GM18502 (cell line): ENCODE measurements around the gene TMEM198.
A peak's percentile ranks its signal among the peaks of the same experiment; 100 is the strongest.

ENCODE experiments used
- ATAC-seq: cut with Tn5 transposase; IDR thresholded peaks from one replicate; pipeline ENCODE4 v1.9.1; 2021; ENCODE audit warnings: mild to moderate bottlenecking; ENCODE audit not compliant: unreplicated experiment, poor library complexity

TMEM198 gene

DNA sequence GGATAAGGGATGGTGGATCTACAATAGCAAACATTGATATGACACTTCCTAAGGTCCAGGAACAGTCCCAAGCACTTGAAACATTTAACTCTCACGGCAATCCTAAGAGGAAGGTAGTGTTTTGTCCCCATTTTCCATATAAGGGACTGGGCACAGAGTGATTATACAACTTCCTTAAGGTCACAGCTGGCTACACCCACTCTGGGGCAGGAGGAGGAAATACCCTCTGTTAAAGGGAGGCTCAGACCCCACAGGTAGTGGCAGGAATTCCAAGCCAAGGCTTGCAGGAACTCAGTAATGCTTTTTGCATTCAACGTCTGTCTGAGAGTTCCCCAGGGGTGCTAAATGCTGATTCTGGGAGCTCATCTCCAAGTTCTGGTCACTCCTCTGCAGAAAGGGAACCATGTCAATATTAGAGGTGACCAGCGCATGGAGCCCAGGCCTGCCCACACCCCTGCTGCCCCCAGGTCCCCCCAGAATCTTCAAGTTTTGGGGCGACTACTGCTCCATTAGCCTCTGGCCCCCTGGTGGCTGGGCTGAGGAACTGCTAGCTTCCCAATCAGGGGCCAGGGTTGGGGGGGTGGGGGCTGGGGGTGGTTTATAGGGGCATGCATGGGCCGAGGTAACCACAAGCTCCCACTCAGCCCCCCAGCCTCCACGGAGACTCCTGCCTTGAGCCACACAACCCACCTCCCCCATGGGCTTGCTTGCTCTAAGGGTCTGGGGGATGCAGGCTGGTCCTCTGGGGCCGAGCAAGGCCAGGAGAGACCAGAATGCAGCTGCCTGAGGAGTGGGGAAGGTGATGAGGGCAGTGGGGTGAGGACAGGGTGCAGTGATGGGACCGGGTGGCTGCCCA is 16.4 kb downstream of the TMEM198 start:
- peak; percentile 47 for ATAC-seq

DNA sequence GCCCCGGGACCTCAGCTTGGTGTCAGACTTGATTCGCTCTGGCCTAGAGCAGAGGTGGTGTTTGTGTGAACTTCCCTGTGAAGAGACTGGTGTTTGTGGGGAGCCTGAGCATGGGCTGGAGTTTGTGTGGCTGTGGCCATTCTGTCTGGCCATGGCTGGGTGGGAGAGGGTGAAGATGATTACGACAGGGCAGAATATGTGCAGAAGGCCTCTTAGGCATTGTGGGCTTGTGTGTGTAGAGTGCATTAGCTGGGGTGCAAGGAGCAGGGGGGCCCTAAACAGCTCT is 17.0 kb downstream of the TMEM198 start:
- no peak for ATAC-seq

DNA sequence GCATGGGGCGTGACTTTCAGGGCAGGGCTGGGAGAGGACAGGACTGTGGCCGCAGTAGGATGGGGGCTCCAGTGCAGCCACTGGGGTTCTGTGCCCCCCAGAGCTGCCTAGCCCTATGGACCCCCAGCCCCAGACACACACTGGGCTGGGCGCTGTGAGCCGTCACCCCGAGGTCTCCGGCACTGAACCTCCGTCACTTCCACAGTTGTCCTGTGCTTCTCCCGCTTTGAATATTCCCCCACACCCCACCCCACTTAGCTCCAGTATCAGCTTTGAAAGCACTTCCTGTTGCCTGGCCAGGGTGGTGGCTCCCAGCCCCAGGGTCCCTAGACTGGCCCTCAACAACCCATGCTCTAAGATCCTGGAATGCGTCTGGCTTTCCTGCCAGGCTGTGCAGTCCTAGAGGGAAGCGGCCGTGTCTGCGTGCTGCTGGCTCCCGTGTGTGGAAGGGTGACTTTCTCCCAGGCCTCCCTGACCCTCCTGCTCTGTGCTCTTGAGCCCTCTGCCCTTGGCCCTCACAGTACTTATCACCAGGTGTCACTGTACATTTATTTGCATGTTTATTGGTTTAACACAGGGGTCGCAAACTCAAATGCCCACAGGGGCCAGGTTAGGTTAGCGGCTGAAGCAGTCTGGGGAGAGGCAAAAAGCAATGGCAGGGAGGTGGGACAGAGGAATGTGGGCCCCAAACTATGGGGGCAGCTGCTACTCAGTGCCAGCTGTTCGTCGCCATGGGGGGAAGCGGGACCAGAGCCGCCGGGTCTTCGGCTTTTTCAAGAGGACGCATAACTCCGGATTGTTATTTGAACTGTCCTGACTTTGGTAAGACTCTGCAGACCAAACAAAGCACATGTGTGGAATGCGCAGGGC is 17.6 kb downstream of the TMEM198 start:
- no peak for ATAC-seq

DNA sequence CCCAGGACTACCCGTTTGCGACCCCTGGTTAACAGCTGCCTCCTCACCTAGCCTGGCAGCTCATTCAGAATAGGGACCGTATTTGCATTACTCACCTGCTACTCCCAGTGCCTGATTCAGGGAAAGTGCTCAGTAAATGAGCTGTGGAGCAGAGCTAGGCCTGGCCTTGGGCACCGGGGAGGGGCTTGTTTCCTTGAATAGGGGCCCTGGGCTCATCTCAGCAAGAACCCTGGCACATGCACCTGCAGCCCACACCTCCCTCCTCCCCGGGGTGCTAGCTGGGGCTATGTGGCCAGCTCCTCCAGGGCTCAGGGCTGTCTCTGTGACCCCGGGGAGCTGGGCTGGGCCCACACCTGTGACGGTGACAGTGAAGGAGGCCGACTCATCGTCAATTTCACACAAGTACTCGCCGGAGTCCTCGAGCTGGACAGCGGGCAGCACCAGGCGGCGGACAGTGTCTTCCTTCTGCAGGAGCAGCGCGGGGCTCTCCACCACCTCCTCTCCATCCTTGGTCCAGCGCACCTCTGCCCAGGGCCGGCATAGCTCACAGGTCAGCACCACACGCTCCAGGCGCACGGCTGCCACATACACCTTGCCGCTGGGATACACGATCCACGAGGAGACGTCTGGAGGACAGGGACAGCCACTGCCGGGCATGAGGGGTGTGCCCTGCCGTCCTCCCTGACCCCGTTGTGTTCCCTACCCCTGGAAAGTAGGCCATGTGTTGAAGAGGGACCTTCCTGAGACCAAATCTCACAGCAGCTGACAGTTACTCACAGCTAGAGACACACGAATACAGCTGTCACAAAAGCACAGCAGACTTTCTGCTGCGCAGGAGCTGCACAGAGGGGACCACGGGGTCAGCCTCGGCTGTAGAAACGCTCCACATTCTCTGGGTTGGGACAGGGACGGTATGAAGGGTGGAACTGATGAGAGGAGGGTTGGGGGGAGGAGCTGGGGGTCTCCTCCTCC is 18.5 kb downstream of the TMEM198 start:
- ATAC-seq = no peak

DNA sequence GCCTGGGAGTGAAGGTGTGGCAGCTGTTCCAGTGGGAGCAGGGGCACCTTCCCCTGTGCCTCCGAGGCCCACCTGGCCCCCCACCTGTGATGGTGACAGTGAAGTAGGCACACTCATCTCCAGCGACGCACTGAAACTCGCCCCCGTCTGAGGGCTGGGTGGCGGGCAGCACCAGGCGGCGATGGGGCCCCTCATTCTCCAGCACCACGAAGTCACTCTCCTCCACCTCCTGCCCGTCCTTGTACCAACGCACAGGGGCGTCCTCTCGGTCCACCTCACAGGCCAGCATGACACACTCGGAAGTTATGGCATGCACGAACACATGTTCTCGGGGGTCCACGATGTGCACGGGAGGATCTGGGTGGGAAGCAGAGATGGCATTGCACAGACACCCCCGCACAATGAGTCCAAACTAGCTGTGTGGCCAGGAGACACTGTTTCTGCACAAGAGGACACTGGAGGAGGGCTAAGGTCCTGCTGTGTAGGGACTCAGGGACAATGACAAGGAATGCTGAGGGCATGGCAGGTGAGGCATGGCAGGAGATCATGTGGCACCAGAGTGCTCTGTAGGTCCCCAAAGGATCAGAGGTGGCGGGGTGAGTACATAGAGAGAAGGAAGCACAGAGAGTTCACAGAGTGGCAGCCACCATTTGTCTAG is 19.6 kb downstream of the TMEM198 start:
- ATAC-seq = no peak

DNA sequence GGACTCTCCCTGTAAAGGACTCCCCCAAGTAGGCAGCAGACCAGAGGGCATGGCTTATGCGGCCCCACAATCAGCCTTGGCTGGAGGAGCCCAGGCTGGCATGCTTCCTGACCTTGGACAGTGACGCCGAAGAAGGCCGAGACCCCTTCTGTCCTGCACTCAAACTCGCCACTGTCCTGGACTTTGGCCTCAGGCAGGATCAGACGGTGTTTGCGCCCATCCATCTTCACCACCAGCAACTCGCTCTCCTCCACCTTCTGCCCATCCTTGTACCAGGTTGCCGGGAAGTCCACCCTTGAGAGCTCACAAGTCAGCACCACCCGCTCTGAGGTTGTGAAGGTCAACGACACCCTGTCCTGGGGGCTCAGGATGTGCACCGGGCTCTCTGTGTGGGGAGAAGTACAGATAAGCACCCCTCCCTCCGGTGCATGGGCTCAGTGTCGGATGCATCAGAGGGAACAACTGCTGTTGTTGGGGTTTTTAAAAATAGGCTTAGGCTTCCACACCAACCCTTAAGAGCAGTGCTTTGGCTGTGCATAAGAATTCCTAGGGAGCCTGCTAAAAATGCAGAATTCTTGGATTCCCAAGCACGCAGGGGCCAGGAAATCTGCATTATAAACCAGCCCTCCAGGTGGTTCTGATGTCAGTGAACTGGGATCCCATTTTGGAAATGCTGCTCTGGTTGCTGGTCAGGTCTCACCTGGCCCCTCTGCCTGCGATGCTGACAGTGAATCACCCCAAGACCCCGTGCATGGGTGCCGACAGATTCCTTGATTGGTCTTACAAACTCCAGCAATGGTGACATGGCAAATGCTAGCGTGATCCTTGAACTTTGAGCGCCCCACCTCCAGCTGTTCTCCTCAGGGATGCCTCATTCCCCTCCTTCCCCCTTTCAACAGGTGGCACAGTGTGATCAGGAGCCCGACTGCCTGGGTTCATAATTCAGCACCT is 21.6 kb downstream of the TMEM198 start:
- ATAC-seq = no peak

DNA sequence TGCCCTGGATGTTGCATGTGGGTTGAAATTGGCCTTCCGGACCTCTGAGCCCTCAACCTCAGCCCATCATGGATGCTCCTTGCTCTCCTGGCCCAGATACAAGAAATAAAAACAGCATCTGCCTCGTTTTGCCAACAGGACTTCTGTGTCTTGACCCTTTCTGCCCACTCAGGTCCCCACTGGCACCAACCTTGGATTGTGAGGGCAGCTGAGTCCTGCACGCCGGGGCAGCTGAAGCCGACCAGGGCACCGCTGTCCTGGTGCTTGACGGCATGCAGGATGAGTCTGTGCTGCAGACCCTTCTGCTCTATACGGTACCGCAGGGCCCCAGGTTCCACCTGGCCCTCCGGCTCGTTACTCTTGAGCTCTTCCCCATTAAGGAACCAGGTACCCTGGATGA is 22.8 kb downstream of the TMEM198 start:
- ATAC-seq = no peak

DNA sequence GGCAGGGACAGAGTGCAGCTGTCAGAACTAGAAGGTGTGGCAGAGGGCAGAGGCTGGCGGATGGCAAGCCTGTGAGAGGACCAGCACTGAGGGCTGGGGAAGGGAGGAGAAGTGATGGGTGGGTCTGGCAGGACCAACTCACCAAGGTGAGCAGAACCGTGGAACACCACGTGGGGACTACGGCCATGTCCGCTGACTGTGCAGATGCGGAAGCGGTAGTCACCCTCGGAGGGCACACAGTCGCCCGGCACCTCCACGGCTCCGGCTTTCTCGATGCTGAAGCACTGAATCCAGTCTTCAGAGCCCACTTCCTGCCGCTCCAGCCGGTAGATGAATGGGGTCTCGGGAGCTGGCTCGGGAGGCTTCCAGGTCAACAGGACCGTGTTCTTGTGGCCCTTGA is 23.3 kb downstream of the TMEM198 start:
- ATAC-seq = no peak

DNA sequence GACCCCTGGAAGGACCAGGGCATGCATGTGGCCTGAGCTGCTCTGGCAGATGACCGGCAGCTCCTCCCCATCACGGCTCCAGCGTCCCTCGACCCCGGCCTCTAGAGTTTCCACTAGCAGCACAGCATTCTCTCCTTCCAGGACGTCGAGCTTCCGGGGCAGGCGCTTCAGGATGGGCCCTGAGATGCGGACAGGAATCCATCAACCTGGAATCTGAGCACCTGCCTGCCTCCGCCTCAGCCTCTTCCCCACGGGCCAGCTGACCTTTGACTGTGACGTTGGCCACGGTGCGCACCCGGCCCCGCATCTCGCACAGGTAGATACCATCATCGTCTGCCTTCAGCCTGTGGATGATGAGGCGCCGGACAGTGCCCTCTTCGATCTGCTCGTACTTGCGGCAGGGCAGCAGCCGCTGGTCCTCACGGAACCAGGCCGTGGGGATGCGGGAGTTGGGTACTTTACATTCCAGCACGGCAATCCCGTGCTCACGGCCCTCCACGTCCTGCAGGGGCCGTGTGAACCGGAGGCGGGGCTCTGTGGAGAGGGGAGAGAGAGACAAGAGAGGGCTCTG is 24.0 kb downstream of the TMEM198 start:
- ATAC-seq = no peak

DNA sequence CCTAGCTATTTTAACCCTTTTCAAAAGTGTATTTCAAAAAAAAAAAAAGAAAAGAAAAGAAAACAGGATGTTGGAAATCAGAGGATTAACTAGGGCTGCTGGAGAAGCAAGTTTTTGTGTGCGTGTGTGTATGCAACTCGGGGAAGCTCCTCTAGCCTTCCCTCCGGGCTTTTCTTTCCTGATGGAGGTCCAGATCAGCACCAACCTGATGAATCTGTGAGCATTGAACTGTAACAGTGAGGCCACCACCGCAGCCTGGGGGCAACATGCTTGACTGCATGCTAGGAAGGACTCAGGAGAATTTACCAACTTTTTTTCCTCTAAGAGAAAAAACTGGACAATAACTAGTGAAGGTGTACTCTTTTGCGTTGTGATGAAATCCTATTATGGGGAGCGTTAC is 25.2 kb downstream of the TMEM198 start:
- ATAC-seq = no peak

DNA sequence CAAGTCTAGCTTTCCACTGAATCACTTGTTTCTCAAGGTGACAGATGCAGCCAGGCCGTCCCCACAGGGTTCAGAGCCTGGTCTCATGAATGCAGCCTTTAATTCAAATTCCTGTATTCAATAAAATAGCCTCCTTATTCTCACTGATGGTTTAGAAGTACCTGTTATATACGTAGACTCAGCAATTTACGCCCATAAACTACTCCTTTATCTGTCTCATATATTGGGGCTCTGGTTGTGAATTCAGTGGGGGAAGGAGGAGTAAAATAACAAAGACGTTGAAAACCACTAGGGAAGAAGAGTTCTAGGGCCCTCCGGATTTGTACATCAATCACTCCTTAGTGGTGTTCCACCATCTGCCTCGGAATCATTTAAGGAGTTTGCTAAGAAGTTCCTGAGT is 25.8 kb downstream of the TMEM198 start:
- no peak for ATAC-seq

DNA sequence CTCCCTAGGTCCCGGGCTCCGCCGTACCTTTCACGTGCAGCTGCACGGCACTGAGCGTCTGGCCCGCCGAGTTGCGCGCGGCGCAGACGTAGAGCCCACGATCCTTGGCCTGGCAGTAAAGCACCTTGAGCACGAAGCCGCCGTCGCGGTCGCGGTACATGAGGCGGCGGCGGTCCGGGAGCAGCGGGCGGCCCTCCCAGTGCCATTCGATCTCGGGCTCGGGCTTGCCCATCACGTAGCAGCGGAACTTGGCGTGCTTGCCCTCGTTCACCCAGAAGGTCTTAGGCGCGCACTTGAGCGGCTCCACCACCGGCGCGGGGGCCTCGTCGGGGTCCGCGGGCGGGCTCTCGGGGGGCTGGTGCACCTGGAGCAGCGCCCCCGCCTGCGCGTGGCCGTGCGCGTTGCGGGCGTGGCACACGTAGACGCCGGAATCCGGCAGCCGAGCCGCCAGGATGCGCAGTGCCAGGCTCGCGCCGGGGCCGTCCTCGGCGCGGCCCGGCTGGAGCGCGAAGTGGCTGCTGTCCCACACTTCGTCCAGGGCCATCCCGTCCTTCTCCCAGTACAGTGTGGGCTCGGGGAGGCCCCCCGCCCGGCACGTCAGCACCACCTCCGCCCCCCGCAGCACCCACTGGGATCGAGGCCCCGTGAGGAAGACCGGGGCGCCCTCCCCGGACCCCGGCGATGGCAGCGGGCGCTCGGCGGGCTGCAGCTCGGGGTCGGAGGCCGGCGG is 26.5 kb downstream of the TMEM198 start:
- no peak for ATAC-seq

DNA sequence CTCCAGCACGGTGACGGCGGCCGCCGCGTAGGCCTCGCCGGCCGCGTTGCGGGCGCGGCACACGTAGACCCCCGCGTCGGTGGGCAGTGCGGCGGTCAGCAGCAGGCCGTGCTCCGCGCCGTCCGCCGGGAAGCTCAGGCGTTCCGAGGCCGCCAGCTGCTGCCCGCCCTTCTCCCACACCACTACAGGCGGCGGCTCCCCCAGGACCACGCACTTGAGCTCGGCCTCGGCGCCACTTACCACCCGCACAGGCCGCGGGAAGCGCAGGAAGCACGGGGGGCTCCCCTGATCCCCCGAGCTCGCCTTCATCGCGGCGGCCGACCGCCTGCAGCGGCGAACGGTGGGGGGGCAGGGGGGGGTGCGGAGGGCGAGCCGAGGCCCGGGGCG is 27.1 kb downstream of the TMEM198 start:
- ATAC-seq = no peak

DNA sequence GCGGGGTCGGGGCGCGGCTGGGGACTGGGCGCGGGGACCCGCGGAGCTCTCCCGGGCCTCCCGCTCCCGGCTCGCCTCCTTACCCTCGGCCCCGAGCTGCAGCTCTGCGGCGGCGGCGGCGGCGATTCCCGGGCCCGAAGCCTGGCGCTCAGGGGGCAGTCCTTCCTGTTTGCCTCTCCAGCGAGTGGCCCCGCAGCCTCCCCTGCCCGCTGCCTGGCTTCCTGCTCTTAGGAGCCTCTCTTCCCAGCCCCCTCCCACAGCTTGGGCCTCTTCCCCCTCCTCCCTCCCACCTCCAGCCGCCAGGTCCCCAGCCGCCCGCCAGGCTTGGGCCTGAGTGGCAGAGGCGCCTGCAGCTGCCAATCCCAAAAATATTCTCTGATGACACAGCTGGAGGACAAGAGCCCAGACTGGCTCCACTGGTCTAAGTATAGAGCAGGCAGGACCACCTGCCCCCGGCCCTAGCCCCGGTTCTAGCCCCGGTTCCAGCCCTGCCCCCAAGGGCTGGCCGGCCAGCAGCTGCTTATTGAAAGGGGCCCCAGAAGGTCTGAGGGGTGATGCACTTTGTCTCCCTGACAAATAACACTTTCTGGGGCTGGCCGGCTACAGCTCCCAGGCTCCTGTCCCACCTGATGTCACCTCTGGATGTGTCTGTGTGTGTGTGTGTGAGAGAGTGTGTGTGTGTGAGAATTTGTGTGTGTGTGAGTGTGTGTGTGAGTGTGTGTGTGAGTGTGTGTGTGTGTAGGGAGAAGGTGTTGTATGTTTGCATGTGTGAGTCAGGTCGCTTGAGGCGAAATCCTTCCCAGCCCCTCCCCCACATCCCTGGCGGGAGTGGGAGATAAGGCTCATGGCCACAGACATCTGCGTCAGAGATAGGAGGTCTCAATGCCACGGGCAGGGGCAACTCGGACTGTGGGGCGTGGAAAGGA is 27.7 kb downstream of the TMEM198 start, which contains the start of gene OBSL1:
Gene OBSL1 (minus strand): TSS at position 229 of the 926 bp plus-strand sequence. CDS start 307 bp downstream, outside the sequence.
- ATAC-seq = no peak

DNA sequence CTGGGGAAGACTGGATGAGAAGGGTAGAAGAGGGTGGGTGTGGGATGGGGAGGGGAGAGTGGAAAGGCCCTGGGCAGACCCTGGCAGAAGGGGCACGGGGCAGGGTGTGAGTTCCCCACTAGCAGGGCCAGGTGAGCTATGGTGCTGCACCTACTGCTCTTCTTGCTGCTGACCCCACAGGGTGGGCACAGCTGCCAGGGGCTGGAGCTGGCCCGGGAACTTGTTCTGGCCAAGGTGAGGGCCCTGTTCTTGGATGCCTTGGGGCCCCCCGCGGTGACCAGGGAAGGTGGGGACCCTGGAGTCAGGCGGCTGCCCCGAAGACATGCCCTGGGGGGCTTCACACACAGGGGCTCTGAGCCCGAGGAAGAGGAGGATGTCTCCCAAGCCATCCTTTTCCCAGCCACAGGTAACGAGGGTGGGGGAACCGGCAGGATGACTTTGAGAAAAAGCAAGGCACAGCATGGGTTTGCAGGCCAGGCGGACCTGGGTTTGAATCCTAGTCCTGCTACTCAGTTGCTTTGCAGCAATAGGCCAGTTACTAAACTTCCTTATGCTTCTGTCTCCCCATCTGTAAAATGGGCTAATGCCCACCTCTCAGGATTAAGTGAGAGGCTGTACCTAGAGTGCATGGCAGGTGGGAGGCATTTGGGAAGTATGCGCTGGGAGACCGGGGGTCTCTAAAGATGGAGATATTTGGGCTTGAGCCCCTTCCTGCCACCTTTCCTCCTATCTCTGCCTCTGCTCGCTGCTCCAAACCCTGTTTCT is 28.6 kb downstream of the TMEM198 start, which contains the start of gene INHA:
Gene INHA (plus strand): TSS at position 74 of the 765 bp plus-strand sequence. CDS start 65 bp downstream, at position 139.
- ATAC-seq = no peak

DNA sequence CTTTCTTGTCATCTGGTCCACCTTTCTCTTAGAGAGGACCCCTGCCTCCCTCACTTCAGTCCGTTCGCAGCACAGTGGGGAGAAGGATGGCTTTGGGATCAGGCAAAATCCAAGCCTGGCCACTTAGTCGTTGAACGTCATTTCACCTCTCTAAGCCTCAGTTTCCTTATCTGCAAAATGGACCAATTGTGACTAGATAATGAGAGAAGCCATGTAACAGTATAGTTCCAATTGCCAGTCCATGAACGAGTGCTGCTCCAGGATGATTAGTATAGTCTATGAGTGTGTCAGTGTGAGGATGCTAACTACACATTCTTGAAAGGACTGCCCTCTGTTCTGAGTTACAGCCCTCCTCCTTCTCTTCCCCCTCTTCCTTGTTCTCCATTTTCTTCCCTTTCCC is 29.3 kb downstream of the TMEM198 start:
- no peak for ATAC-seq
